ENCODE results near the gene FLG2.
"Not testable (repeated sequence)": the region's sequence is repeated elsewhere in the genome, so short reads cannot be mapped to it uniquely, and the experiment has no call there.

The FLG2 gene

DNA sequence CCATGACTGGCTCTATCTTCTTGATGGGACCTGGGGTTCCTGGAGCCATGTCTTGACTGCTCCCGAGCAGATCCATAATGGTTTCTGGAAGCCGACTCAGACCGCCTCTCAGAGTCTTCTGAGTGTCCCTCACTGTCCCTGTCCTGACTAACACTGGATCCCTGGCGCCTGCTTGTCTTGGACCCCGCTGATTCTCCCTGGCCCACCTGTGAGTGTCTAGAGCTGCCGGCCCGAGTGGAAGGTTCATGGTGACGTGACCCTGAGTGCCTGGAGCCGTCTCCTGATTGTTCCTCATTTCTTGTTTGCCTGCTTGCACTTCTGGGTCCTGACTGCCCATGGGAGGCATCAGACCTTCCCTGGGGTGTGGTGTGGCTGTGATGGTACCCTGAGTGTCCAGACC, 49.9 kb downstream of the FLG2 start:
- H2AFZ ChIP-seq (ENCODE audit: low read length), result no peak overlapping the region
- H3K4me1 ChIP-seq (ENCODE audit: control insufficient read depth in 2 of 2, insufficient read depth in 1 of 2, low read depth in 1 of 2, low read length in 2 of 2), result no peaks in the 10 kb centered on the region
- DNase-seq (ENCODE audit: low spot score), result no peak
- no peak overlapping the region for H3K18ac ChIP-seq (ENCODE audit: low read length)
- H3K4me3 ChIP-seq (ENCODE audit: low read length in 2 of 2), result no peak overlapping the region
- no peaks in the 10 kb centered on the region for H3K79me1 ChIP-seq (ENCODE audit: low read depth, low read length)
- no CpG with 5 or more reads among the region's 9 CpGs for WGBS, 2 donors (ENCODE audit: extremely low coverage in 2 of 2, insufficient read length in 2 of 2, insufficient replicate concordance in 1 of 2)
- no peak overlapping the region for H4K8ac ChIP-seq (ENCODE audit: low read depth, low read length)
- no peak overlapping the region for H3K4me2 ChIP-seq (ENCODE audit: insufficient read depth, low read length, poor library complexity, severe bottlenecking)
- no peak overlapping the region for H3K27ac ChIP-seq (replicated peaks; ENCODE audit: low read length)
- H3K36me3 ChIP-seq (replicated peaks in 1 of 2; ENCODE audit: control insufficient read depth in 2 of 2, insufficient read depth in 2 of 2, low read length in 2 of 2), result no peaks in the 10 kb centered on the region
- H3K4ac ChIP-seq (ENCODE audit: low read length), result no peak overlapping the region
- no peak overlapping the region for H2BK120ac ChIP-seq (ENCODE audit: low read depth, low read length)
- peaks cover 0 to 25% of the 10 kb centered on the region in 2 donors for H3K9me3 ChIP-seq (replicated peaks in 1 of 2; ENCODE audit: control insufficient read depth in 2 of 2, insufficient read depth in 1 of 2, low read depth in 1 of 2, low read length in 2 of 2)
- H3K23ac ChIP-seq (ENCODE audit: low read depth, low read length, poor library complexity), result no peak overlapping the region
- no peak overlapping the region for H2BK5ac ChIP-seq (ENCODE audit: low read length)
- no peak overlapping the region for H3K14ac ChIP-seq (ENCODE audit: low read length)
- no peak overlapping the region for H4K91ac ChIP-seq (ENCODE audit: low read depth, low read length, poor library complexity)
- H2BK12ac ChIP-seq (ENCODE audit: low read length), result no peak overlapping the region
- no peak overlapping the region for H3K9ac ChIP-seq (ENCODE audit: low read depth, low read length, poor library complexity)
- H3K27me3 ChIP-seq (ENCODE audit: control insufficient read depth in 3 of 3, insufficient read depth in 3 of 3, low read depth in 1 of 3, low read length in 3 of 3), result no peaks in the 10 kb centered on the region
- no peak overlapping the region for H2BK15ac ChIP-seq (ENCODE audit: low read length)
- no peak overlapping the region for H2AK5ac ChIP-seq (ENCODE audit: low read depth, low read length)

DNA sequence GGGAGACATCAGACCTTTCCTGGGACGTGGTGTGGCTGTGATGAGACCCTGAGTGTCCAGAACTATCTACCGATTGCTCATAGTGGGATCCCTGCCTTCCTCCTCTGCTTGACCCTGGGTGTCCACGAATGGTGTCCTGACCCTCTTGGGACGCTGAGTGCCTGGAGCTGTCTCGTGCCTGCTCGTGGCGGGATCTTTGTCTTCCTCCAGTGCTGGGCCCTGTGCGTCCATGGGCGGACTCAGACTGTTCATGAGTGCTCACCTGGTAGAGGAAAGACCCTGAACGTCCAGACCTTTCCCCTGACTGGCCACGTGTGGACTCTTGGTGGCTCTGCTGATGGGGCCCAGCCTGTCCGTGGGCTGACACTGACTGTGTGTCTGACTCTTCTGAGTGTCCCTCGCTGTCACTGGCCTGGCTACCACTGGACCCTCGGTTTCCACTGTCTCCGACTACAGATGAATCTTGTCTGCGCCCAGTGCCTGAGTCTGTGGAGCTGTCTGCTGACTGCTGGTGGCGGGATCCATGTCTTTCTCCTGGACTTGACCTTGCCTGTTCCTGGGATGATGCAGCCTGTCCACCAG, 50.4 kb downstream of the FLG2 start:
- H3K27ac ChIP-seq (replicated peaks; ENCODE audit: low read length); H2BK120ac ChIP-seq (ENCODE audit: low read depth, low read length); H3K36me3 ChIP-seq (replicated peaks in 1 of 2; ENCODE audit: control insufficient read depth in 2 of 2, insufficient read depth in 2 of 2, low read length in 2 of 2); H3K27me3 ChIP-seq (ENCODE audit: control insufficient read depth in 3 of 3, insufficient read depth in 3 of 3, low read depth in 1 of 3, low read length in 3 of 3); H3K18ac ChIP-seq (ENCODE audit: low read length); H3K14ac ChIP-seq (ENCODE audit: low read length); H2BK5ac ChIP-seq (ENCODE audit: low read length); H3K4me1 ChIP-seq (ENCODE audit: control insufficient read depth in 2 of 2, insufficient read depth in 1 of 2, low read depth in 1 of 2, low read length in 2 of 2); H3K9ac ChIP-seq (ENCODE audit: low read depth, low read length, poor library complexity); H2AK5ac ChIP-seq (ENCODE audit: low read depth, low read length); DNase-seq (ENCODE audit: low spot score); H3K4me3 ChIP-seq (ENCODE audit: low read length in 2 of 2); H4K8ac ChIP-seq (ENCODE audit: low read depth, low read length); H3K4ac ChIP-seq (ENCODE audit: low read length); H3K4me2 ChIP-seq (ENCODE audit: insufficient read depth, low read length, poor library complexity, severe bottlenecking); H2BK15ac ChIP-seq (ENCODE audit: low read length); H2AFZ ChIP-seq (ENCODE audit: low read length); H2BK12ac ChIP-seq (ENCODE audit: low read length); H3K23ac ChIP-seq (ENCODE audit: low read depth, low read length, poor library complexity); H3K79me1 ChIP-seq (ENCODE audit: low read depth, low read length); H4K91ac ChIP-seq (ENCODE audit: low read depth, low read length, poor library complexity): not testable (repeated sequence)
- peaks cover 0 to 23% of the 10 kb centered on the region in 2 donors for H3K9me3 ChIP-seq (replicated peaks in 1 of 2; ENCODE audit: control insufficient read depth in 2 of 2, insufficient read depth in 1 of 2, low read depth in 1 of 2, low read length in 2 of 2)
- WGBS, 2 donors (ENCODE audit: extremely low coverage in 2 of 2, insufficient read length in 2 of 2, insufficient replicate concordance in 1 of 2), result no CpG with 5 or more reads among the region's 17 CpGs

DNA sequence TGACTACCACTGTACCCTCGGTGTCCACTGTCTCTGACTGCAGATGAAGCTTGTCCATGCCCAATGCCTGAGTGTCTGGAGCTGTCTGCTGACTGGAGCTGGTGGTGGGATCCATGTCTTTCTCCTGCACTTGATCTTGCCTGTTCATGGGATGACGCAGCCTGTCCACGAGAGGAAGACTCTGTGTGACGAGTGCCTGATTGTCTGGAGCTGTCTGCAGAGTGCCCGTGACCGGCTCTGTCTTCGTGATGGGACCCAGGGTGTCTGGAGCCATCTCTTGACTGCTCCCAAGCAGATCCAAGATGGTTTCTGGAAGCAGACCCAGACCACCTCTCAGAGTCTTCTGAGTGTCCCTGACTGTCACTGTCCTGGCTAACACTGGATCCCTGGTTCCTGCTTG, 51.0 kb downstream of the FLG2 start:
- H4K91ac ChIP-seq (ENCODE audit: low read depth, low read length, poor library complexity); H2BK5ac ChIP-seq (ENCODE audit: low read length): not testable (repeated sequence)

DNA sequence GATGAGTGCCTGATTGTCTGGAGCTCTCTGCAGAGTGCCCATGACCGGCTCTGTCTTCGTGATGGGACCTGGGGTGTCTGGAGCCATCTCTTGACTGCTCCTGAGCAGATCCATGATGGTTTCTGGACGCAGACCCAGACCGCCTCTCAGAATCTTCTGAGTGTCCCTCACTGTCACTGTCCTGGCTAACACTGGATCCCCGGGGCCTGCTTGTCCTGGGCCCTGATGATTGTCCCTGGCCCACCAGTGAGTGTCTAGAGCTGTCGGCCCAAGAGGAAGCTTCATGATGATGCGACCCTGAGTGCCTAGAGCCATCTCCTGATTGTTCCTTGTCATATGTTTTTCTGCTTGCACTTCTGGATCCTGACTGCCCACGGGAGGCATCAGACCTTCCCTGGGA, 51.8 kb downstream of the FLG2 start:
- not testable (repeated sequence) for H3K4me2 ChIP-seq (ENCODE audit: insufficient read depth, low read length, poor library complexity, severe bottlenecking); H4K8ac ChIP-seq (ENCODE audit: low read depth, low read length); H3K14ac ChIP-seq (ENCODE audit: low read length); H3K23ac ChIP-seq (ENCODE audit: low read depth, low read length, poor library complexity); H2AFZ ChIP-seq (ENCODE audit: low read length); H3K36me3 ChIP-seq (replicated peaks in 1 of 2; ENCODE audit: control insufficient read depth in 2 of 2, insufficient read depth in 2 of 2, low read length in 2 of 2); H3K18ac ChIP-seq (ENCODE audit: low read length); H2BK12ac ChIP-seq (ENCODE audit: low read length); H3K4ac ChIP-seq (ENCODE audit: low read length); H4K91ac ChIP-seq (ENCODE audit: low read depth, low read length, poor library complexity); H3K9ac ChIP-seq (ENCODE audit: low read depth, low read length, poor library complexity); H3K27me3 ChIP-seq (ENCODE audit: control insufficient read depth in 3 of 3, insufficient read depth in 3 of 3, low read depth in 1 of 3, low read length in 3 of 3); H2AK5ac ChIP-seq (ENCODE audit: low read depth, low read length); H3K4me3 ChIP-seq (ENCODE audit: low read length in 2 of 2); H3K79me1 ChIP-seq (ENCODE audit: low read depth, low read length); H2BK15ac ChIP-seq (ENCODE audit: low read length); H2BK120ac ChIP-seq (ENCODE audit: low read depth, low read length); H3K4me1 ChIP-seq (ENCODE audit: control insufficient read depth in 2 of 2, insufficient read depth in 1 of 2, low read depth in 1 of 2, low read length in 2 of 2); H3K27ac ChIP-seq (replicated peaks; ENCODE audit: low read length); H2BK5ac ChIP-seq (ENCODE audit: low read length); DNase-seq (ENCODE audit: low spot score)
- peaks cover 0 to 17% of the 10 kb centered on the region in 2 donors for H3K9me3 ChIP-seq (replicated peaks in 1 of 2; ENCODE audit: control insufficient read depth in 2 of 2, insufficient read depth in 1 of 2, low read depth in 1 of 2, low read length in 2 of 2)
- no CpG with 5 or more reads among the region's 8 CpGs for WGBS, 2 donors (ENCODE audit: extremely low coverage in 2 of 2, insufficient read length in 2 of 2, insufficient replicate concordance in 1 of 2)

More for the DNA sequence above, 51.0 kb downstream of the FLG2 start:
- not testable (repeated sequence) for H3K4me3 ChIP-seq (ENCODE audit: low read length in 2 of 2); H2AFZ ChIP-seq (ENCODE audit: low read length); H3K27me3 ChIP-seq (ENCODE audit: control insufficient read depth in 3 of 3, insufficient read depth in 3 of 3, low read depth in 1 of 3, low read length in 3 of 3); H2AK5ac ChIP-seq (ENCODE audit: low read depth, low read length); H3K18ac ChIP-seq (ENCODE audit: low read length); H3K14ac ChIP-seq (ENCODE audit: low read length); H3K27ac ChIP-seq (replicated peaks; ENCODE audit: low read length); H3K4me1 ChIP-seq (ENCODE audit: control insufficient read depth in 2 of 2, insufficient read depth in 1 of 2, low read depth in 1 of 2, low read length in 2 of 2); H4K8ac ChIP-seq (ENCODE audit: low read depth, low read length); H3K23ac ChIP-seq (ENCODE audit: low read depth, low read length, poor library complexity); H3K36me3 ChIP-seq (replicated peaks in 1 of 2; ENCODE audit: control insufficient read depth in 2 of 2, insufficient read depth in 2 of 2, low read length in 2 of 2); DNase-seq (ENCODE audit: low spot score); H2BK15ac ChIP-seq (ENCODE audit: low read length); H2BK120ac ChIP-seq (ENCODE audit: low read depth, low read length); H3K79me1 ChIP-seq (ENCODE audit: low read depth, low read length); H3K9ac ChIP-seq (ENCODE audit: low read depth, low read length, poor library complexity); H3K4me2 ChIP-seq (ENCODE audit: insufficient read depth, low read length, poor library complexity, severe bottlenecking); H3K4ac ChIP-seq (ENCODE audit: low read length); H2BK12ac ChIP-seq (ENCODE audit: low read length)
- no CpG with 5 or more reads among the region's 7 CpGs for WGBS, 2 donors (ENCODE audit: extremely low coverage in 2 of 2, insufficient read length in 2 of 2, insufficient replicate concordance in 1 of 2)
- H3K9me3 ChIP-seq (replicated peaks in 1 of 2; ENCODE audit: control insufficient read depth in 2 of 2, insufficient read depth in 1 of 2, low read depth in 1 of 2, low read length in 2 of 2), result peaks cover 0 to 21% of the 10 kb centered on the region in 2 donors

All from neuronal stem cell (in vitro differentiated cells).